GM19467 (cell line): ENCODE measurements around the gene PER2.

Experiments
- ATAC-seq: cut with Tn5 transposase; IDR thresholded peaks from one replicate; pipeline ENCODE4 v1.9.1; 2021; ENCODE audit warnings: mild to moderate bottlenecking, moderate library complexity; ENCODE audit not compliant: unreplicated experiment

PER2 gene

GRCh38 chr2:238251986-238252385 lies 36.4 kb downstream of the PER2 start:
- no peak for ATAC-seq

- no peak for ATAC-seq
These were observed 37.1 kb downstream of the PER2 start for GRCh38 chr2:238251331-238251730.

- ATAC-seq: no peak
These were observed 37.5 kb downstream of the PER2 start for GRCh38 chr2:238250896-238251295.

GRCh38 chr2:238247841-238248453 lies 40.5 kb downstream of the PER2 start:
- ATAC-seq: no peak

- no peak for ATAC-seq
These were observed 41.2 kb downstream of the PER2 start for GRCh38 chr2:238247002-238247822.

- no peak for ATAC-seq
These were observed 44.3 kb downstream of the PER2 start for GRCh38 chr2:238244151-238244550.

GRCh38 chr2:238243496-238244076 lies 44.8 kb downstream of the PER2 start:
- no peak for ATAC-seq

GRCh38 chr2:238242731-238243495 lies 45.5 kb downstream of the PER2 start:
- no peak for ATAC-seq

GRCh38 chr2:238241970-238242369 lies 46.4 kb downstream of the PER2 start:
- no peak for ATAC-seq

GRCh38 chr2:238240757-238241711 lies 47.4 kb downstream of the PER2 start:
- no peak for ATAC-seq

GRCh38 chr2:238239863-238240756 lies 48.3 kb downstream of the PER2 start, which contains the start of gene HES6:
TSS of gene HES6 (minus strand) at chr2:238240038. CDS start at chr2:238239905, 133 bp downstream.
- ATAC-seq: peak; percentile 84

GRCh38 chr2:238239543-238239862 lies 48.9 kb downstream of the PER2 start:
- no peak for ATAC-seq

- no peak for ATAC-seq
These were observed 49.5 kb downstream of the PER2 start for GRCh38 chr2:238238766-238239542.

GRCh38 chr2:238238311-238238765 lies 50.1 kb downstream of the PER2 start:
- no peak for ATAC-seq

- ATAC-seq: no peak
These were observed 50.8 kb downstream of the PER2 start for GRCh38 chr2:238237431-238238135.

- no peak for ATAC-seq
These were observed 51.8 kb downstream of the PER2 start for GRCh38 chr2:238236571-238236970.

GRCh38 chr2:238235856-238236255 lies 52.6 kb downstream of the PER2 start:
- no peak for ATAC-seq

GRCh38 chr2:238235331-238235732 lies 53.1 kb downstream of the PER2 start:
- no peak for ATAC-seq
